H9 (cell line): ENCODE measurements around the gene DDAH2. TPM values are rescaled to one million over a fixed set of nuclear protein-coding genes. Genes with fewer than 3 reads are reported as not detected.

Source experiments
- DNase-seq: peaks from one replicate; pipeline ENCODE4 v3.0.0-alpha.2; 2017
- H2AFZ ChIP-seq: one replicate; pipeline ENCODE4 v1.6.1; 2013; ENCODE audit warnings: mild to moderate bottlenecking, low read length, control low read depth, moderate library complexity
- H2AK5ac ChIP-seq: 2 replicates; pipeline ENCODE4 v1.6.1; 2013; ENCODE audit warnings: low read length, control low read depth, mixed read lengths; ENCODE audit not compliant: insufficient read length
- H2BK120ac ChIP-seq: one replicate; pipeline ENCODE4 v1.6.1; 2013; ENCODE audit warnings: low read depth, mild to moderate bottlenecking, low read length, control low read depth, inconsistent platforms; ENCODE audit not compliant: poor library complexity, severe bottlenecking
- H2BK12ac ChIP-seq: 2 replicates; pipeline ENCODE4 v1.6.1; 2013; ENCODE audit warnings: low read length, control low read depth, mixed read lengths, low read depth; ENCODE audit not compliant: insufficient read length
- H2BK15ac ChIP-seq: 2 replicates; pipeline ENCODE4 v1.6.1; 2013; ENCODE audit warnings: low read depth, low read length, control low read depth
- H2BK20ac ChIP-seq: one replicate; pipeline ENCODE4 v1.6.1; 2013; ENCODE audit warnings: low read depth, mild to moderate bottlenecking, low read length, control low read depth, inconsistent platforms; ENCODE audit not compliant: poor library complexity, severe bottlenecking
- H2BK5ac ChIP-seq: 2 replicates; pipeline ENCODE4 v1.6.1; 2013; ENCODE audit warnings: low read length, control low read depth, mixed read lengths; ENCODE audit not compliant: insufficient read length
- H3K14ac ChIP-seq: 2 replicates; pipeline ENCODE4 v1.6.1; 2013; ENCODE audit warnings: low read length, control low read depth; ENCODE audit not compliant: insufficient read depth
- H3K18ac ChIP-seq: 2 replicates; pipeline ENCODE4 v1.6.1; 2013; ENCODE audit warnings: low read depth, mild to moderate bottlenecking, mixed read lengths, low read length, control low read depth; ENCODE audit not compliant: insufficient read length
- H3K23ac ChIP-seq: 2 replicates; pipeline ENCODE4 v1.6.1; 2013; ENCODE audit warnings: low read length, control low read depth, mixed read lengths, low read depth; ENCODE audit not compliant: insufficient read length
- H3K23me2 ChIP-seq: 2 replicates; pipeline ENCODE4 v1.6.1; 2013; ENCODE audit warnings: low read depth, mild to moderate bottlenecking, mixed read lengths, low read length, control low read depth; ENCODE audit not compliant: insufficient read length, poor library complexity, severe bottlenecking
- H3K27ac ChIP-seq: 2 replicates; pipeline ENCODE4 v1.5.1; 2013; ENCODE audit warnings: low read length, control low read depth, mixed read lengths, low read depth; ENCODE audit not compliant: insufficient read length
- H3K27me3 ChIP-seq: 2 replicates; pipeline ENCODE4 v1.6.1; 2013; ENCODE audit warnings: low read length, control low read depth, inconsistent platforms; ENCODE audit not compliant: insufficient read depth
- H3K4ac ChIP-seq: 2 replicates; pipeline ENCODE4 v1.6.1; 2013; ENCODE audit warnings: low read depth, mild to moderate bottlenecking, control low read depth, inconsistent platforms, low read length, moderate library complexity
- H3K4me1 ChIP-seq: 2 replicates; pipeline ENCODE4 v1.6.1; 2013; ENCODE audit warnings: low read length, control low read depth, inconsistent platforms; ENCODE audit not compliant: insufficient read depth
- H3K4me2 ChIP-seq: 2 replicates; pipeline ENCODE4 v1.6.1; 2013; ENCODE audit warnings: low read length, control low read depth, mixed read lengths; ENCODE audit not compliant: insufficient read length, insufficient read depth
- H3K56ac ChIP-seq: 2 replicates; pipeline ENCODE4 v1.6.1; 2013; ENCODE audit warnings: low read depth, mild to moderate bottlenecking, mixed read lengths, low read length, control low read depth; ENCODE audit not compliant: insufficient read length
- H3K79me1 ChIP-seq: 2 replicates; pipeline ENCODE4 v1.6.1; 2013; ENCODE audit warnings: low read depth, mild to moderate bottlenecking, moderate library complexity, low read length, control low read depth, inconsistent platforms; ENCODE audit not compliant: insufficient read depth, poor library complexity, severe bottlenecking
- H3K79me2 ChIP-seq: 2 replicates; pipeline ENCODE4 v1.6.1; 2013; ENCODE audit warnings: low read length, control low read depth, inconsistent platforms; ENCODE audit not compliant: insufficient read depth
- H3K9ac ChIP-seq: 2 replicates; pipeline ENCODE4 v1.6.1; 2013; ENCODE audit warnings: low read length, control low read depth, mixed read lengths; ENCODE audit not compliant: insufficient read length; ENCODE audit errors: extremely low read depth
- H3K9me3 ChIP-seq: one replicate; pipeline ENCODE4 v1.6.1; 2013; ENCODE audit warnings: low read depth, low read length, inconsistent platforms; ENCODE audit not compliant: control insufficient read depth
- H3T11ph ChIP-seq: one replicate; pipeline ENCODE4 v1.6.1; 2013; ENCODE audit warnings: mild to moderate bottlenecking, low read length, control low read depth, inconsistent platforms
- H4K20me1 ChIP-seq: one replicate; pipeline ENCODE4 v1.6.1; 2013; ENCODE audit not compliant: control insufficient read depth, insufficient read length, insufficient read depth
- H4K5ac ChIP-seq: 2 replicates; pipeline ENCODE4 v1.6.1; 2013; ENCODE audit warnings: low read depth, mild to moderate bottlenecking, mixed read lengths, low read length, control low read depth; ENCODE audit not compliant: insufficient read length
- H4K8ac ChIP-seq: replicated peaks from 2 replicates; pipeline ENCODE4 v1.6.1; 2013; ENCODE audit warnings: low read length, control low read depth, mixed read lengths, low read depth; ENCODE audit not compliant: insufficient read length
- H4K91ac ChIP-seq: 2 replicates; pipeline ENCODE4 v1.6.1; 2013; ENCODE audit warnings: low read depth, mild to moderate bottlenecking, moderate library complexity, mixed read lengths, low read length, control low read depth; ENCODE audit not compliant: insufficient read length
- H3K27ac Mint-ChIP-seq, 3 experiments: 2 replicates in 2 of 3; 3 replicates in 1 of 3; pipeline ENCODE4 v1.8.0; 2020 to 2021; ENCODE audit warnings: mixed read lengths in 3 of 3, mild to moderate bottlenecking in 1 of 3, moderate library complexity in 1 of 3
- H3K27me3 Mint-ChIP-seq: 2 replicates; pipeline ENCODE4 v1.8.0; 2021; ENCODE audit warnings: low read depth, mild to moderate bottlenecking, moderate library complexity, mixed read lengths
- H3K36me3 Mint-ChIP-seq, 3 experiments: 2 replicates in 2 of 3; 3 replicates in 1 of 3; pipeline ENCODE4 v1.8.0; 2020 to 2021; ENCODE audit warnings: low read depth in 3 of 3, mixed read lengths in 3 of 3; ENCODE audit not compliant: insufficient read depth in 1 of 3
- H3K4me1 Mint-ChIP-seq, 2 experiments: 2 replicates each; pipeline ENCODE4 v1.8.0; 2020; ENCODE audit warnings: mixed read lengths in 2 of 2
- H3K4me3 Mint-ChIP-seq, 2 experiments: 2 replicates in 1 of 2; 3 replicates in 1 of 2; pipeline ENCODE4 v1.8.0; 2020 to 2021; ENCODE audit warnings: mild to moderate bottlenecking in 2 of 2, mixed read lengths in 2 of 2, moderate library complexity in 1 of 2
- H3K9me3 Mint-ChIP-seq, 2 experiments: 2 replicates in 1 of 2; 3 replicates in 1 of 2; pipeline ENCODE4 v1.8.0; 2020; ENCODE audit warnings: mild to moderate bottlenecking in 2 of 2, mixed read lengths in 2 of 2, moderate library complexity in 1 of 2
- WGBS: extraction: QIAGEN DNeasy Blood & Tissue Kit; methylation state at CpG from one replicate; pipeline ENCODE4 v1.1.7; 2013; ENCODE audit warnings: missing lambda C conversion rate, low lambda C conversion rate, mixed read lengths; ENCODE audit not compliant: insufficient read length; ENCODE audit errors: extremely low coverage; 5-methylcytosine and 5-hydroxymethylcytosine counted together
- total RNA-seq: library from RNA; stranded (reverse); gene quantifications from 2 replicates; pipeline ENCODE4 v1.2.1, GENCODE V29; 2021
- TF ChIP-seq, protein P1 (sequence below): fragments of 200-600 bp; sonication (generic); conservative IDR thresholded peaks from 3 replicates; pipeline ENCODE4 v1.8.0; 2021; ENCODE audit warnings: antibody characterized with exemption, mild to moderate bottlenecking

The DDAH2 gene
- total RNA-seq, 1 experiment from 2014 or later: 73.2 TPM

DNA sequence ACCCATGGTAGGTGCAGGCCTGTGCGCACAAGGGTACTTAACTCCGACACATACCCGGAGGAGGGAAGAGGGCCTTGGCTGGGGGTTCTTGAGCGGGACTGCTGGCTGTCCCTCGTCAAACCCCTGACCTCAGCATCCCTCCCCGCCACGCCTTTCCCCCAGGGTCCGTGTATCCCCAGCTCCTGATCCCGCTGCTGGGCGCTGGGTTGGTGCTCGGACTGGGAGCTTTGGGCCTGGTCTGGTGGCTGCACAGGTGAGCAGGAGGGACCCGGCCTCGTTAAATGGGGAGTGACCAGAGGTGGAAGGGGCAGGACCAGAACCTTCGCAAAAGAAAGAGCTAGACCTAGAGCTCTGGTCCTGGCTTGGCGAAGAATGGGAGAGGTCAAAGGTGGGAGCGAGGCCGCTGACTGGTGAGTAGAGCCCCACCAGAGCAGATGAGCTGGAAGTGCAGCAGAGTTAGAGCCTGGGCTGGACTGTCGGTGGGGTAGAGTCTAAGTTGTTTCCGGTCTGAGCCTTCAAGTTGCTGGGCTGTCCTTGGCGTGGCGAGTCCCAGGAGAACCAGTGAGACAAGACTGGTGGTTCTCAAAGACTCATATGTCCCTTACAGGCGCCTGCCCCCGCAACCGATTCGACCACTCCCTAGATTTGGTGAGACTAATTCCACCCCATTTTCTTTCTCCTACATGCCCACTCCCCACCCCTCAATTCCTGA is 5.0 kb downstream of the DDAH2 start:
- H2BK5ac ChIP-seq: no peak overlapping the region
- H2BK20ac ChIP-seq: no peak overlapping the region
- H3K79me1 ChIP-seq: no peaks in the 10 kb centered on the region
- no peak overlapping the region for H2AFZ ChIP-seq
- no peak overlapping the region for H3K18ac ChIP-seq
- peaks cover 4% of the 10 kb centered on the region for H3K23me2 ChIP-seq
- H2BK15ac ChIP-seq: no peak overlapping the region
- no peak overlapping the region for H3K4me2 ChIP-seq
- no peak overlapping the region for H3K14ac ChIP-seq
- TF ChIP-seq, protein P1, sequence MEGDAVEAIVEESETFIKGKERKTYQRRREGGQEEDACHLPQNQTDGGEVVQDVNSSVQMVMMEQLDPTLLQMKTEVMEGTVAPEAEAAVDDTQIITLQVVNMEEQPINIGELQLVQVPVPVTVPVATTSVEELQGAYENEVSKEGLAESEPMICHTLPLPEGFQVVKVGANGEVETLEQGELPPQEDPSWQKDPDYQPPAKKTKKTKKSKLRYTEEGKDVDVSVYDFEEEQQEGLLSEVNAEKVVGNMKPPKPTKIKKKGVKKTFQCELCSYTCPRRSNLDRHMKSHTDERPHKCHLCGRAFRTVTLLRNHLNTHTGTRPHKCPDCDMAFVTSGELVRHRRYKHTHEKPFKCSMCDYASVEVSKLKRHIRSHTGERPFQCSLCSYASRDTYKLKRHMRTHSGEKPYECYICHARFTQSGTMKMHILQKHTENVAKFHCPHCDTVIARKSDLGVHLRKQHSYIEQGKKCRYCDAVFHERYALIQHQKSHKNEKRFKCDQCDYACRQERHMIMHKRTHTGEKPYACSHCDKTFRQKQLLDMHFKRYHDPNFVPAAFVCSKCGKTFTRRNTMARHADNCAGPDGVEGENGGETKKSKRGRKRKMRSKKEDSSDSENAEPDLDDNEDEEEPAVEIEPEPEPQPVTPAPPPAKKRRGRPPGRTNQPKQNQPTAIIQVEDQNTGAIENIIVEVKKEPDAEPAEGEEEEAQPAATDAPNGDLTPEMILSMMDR: no peak
- Mint-ChIP-seq H3K4me3 (no peak overlapping the region), H3K27ac (peak overlapping the region in 1 of 3 experiments; percentile 66; a peak in 2 of 7 replicates), H3K9me3 (no peaks in the 10 kb centered on the region), H3K4me1 (peaks cover 6 to 11% of the 10 kb centered on the region in 2 experiments), H3K36me3 (peaks cover 9 to 34% (median 33%) of the 10 kb centered on the region in 3 experiments; a peak in 6 of 7 replicates), H3K27me3 (no peaks in the 10 kb centered on the region)
- no peak overlapping the region for H4K91ac ChIP-seq
- no peak overlapping the region for H2AK5ac ChIP-seq
- no peak overlapping the region for H3K23ac ChIP-seq
- no peak overlapping the region for H4K8ac ChIP-seq
- no peak overlapping the region for H3K4ac ChIP-seq
- no peak overlapping the region for H3K56ac ChIP-seq
- WGBS: no CpG with 5 or more reads among the region's 25 CpGs
- DNase-seq: no peak
- no peak overlapping the region for H4K5ac ChIP-seq
- H3K79me2 ChIP-seq: no peaks in the 10 kb centered on the region
- H3K4me1 ChIP-seq: no peaks in the 10 kb centered on the region
- H3K27ac ChIP-seq: no peak overlapping the region
- no peaks in the 10 kb centered on the region for H4K20me1 ChIP-seq
- H3K9ac ChIP-seq: no peak overlapping the region
- H2BK12ac ChIP-seq: no peak overlapping the region
- H3K9me3 ChIP-seq: no peaks in the 10 kb centered on the region
- no peak overlapping the region for H2BK120ac ChIP-seq
- no peak overlapping the region for H3T11ph ChIP-seq
- no peaks in the 10 kb centered on the region for H3K27me3 ChIP-seq
